Upper lobe of left lung (tissue), 4 donors: Measurements from ENCODE around the gene IGSF3.

ENCODE experiments used
- CTCF ChIP-seq, 6 experiments: fragments of 450-650 bp in 4 of 6; fragments of 200-600 bp in 2 of 6; sonication (generic) in 2 of 6; IDR thresholded peaks; one replicate each; pipeline ENCODE4 v1.5.1; 2016 to 2019; ENCODE audit warnings: antibody characterized with exemption in 6 of 6
- POLR2A ChIP-seq, 4 donors: fragments of 450-650 bp; IDR thresholded peaks; one replicate each; pipeline ENCODE4 v1.5.1; 2016 to 2017; ENCODE audit warnings: antibody characterized with exemption in 4 of 4, mild to moderate bottlenecking in 2 of 4
- POLR2AphosphoS5 ChIP-seq, 2 donors: sonication (generic); formaldehyde crosslinking; IDR thresholded peaks; one replicate each; pipeline ENCODE4 v1.5.1; 2017; ENCODE audit warnings: antibody characterized with exemption in 2 of 2

GRCh38 chr1:116528329-116529083 is 139.0 kb downstream of the IGSF3 start:
- no peak for TF ChIP-seq CTCF (IDR thresholded peaks at IDR 0.05)
- no peak for TF ChIP-seq POLR2A (IDR thresholded peaks at IDR 0.05)
- TF ChIP-seq POLR2AphosphoS5 (IDR thresholded peaks at IDR 0.05), result no peak
